GM23248 (cell line): ENCODE results near the gene RNLS.

Experiments
- EZH2 ChIP-seq: fragments of 200-600 bp; sonication (generic); IDR thresholded peaks from 2 replicates; pipeline ENCODE4 v1.6.1; 2018; ENCODE audit warnings: antibody characterized with exemption, mild to moderate bottlenecking; ENCODE audit not compliant: insufficient read depth, poor library complexity, severe bottlenecking
- EZH2phosphoT487 ChIP-seq: fragments of 200-600 bp; sonication (generic); IDR thresholded peaks from 2 replicates; pipeline ENCODE4 v1.6.1; 2018; ENCODE audit warnings: antibody characterized with exemption, moderate library complexity, mild to moderate bottlenecking, low read depth; ENCODE audit not compliant: insufficient read depth

DNA sequence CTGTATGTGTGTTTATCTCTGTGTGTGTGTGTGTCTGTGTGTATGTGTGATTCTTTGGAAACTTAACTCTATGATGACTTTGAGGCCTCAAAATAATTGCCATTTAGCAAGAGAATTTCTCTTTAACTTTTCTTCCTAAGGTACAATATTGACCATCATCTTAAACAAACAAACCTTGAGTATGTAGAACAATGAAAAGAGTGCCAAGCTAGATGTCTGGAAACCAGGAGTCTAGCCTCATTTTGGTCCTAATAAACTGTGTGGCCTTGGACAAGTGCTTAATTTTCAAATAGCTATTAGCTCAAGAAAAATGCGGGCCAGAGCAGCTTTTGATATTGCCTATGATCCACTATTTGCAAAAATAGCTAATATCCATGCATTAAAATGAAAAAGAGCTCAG is 119.3 kb downstream of the RNLS start:
- no peak for TF ChIP-seq EZH2phosphoT487
- TF ChIP-seq EZH2, result no peak
